ENCODE data around the gene KRT27.
A peak's percentile ranks its signal among the peaks of the same experiment; 100 is the strongest.

The KRT27 gene

DNA sequence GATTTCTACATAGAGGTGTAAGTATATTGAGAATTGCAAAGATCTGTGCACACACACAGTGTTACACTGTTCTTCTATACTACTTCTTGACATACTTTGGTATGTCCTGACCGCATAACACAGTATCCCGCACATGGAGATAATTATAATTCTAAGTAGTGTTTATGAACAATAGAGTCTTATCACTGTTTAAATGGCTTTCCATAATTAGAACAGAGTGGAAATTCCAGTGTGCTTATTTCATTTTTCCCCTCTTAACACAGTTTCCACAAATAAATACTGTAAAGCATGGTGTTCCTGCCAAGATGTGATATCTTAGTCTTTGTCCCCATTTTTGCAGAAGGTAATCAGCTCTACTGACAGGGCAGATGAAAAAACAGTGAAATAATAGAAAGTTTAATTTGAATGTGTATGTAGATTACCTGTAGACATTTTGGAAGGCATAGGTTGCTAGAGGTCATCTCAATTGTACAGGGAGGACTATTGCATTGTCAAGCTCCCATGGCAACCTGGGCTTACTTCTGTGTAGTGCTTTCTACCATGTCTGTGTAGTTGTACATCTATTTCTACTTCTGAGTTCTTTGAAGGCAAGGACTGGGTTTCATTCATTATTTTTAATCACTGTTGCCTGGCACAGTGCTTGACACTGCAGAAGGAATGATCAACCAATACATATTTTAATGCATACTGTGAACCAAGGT, 27.5 kb upstream of the KRT27 start:
- no peak for DNase-seq (ENCODE audit: low read depth)

DNA sequence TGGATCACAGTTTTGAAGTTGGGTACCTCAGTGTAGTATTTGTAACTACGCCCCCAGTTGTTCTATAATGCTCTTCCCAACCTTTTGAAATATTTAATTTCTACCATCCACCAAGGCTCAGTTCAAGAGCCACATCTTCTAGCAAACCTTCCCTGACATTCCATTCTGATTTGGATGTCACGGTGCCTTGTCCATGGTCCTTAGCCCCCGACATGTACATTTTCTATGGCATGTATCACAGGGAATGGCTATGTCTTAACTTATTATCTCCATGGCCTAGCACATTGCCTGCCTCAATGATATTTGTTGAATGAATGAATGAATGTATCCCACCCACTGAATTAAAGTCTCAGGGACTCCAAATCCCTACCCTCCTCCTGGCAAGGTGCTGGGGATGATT, 23.8 kb upstream of the KRT27 start:
- no peak for DNase-seq (ENCODE audit: low read depth)

DNA sequence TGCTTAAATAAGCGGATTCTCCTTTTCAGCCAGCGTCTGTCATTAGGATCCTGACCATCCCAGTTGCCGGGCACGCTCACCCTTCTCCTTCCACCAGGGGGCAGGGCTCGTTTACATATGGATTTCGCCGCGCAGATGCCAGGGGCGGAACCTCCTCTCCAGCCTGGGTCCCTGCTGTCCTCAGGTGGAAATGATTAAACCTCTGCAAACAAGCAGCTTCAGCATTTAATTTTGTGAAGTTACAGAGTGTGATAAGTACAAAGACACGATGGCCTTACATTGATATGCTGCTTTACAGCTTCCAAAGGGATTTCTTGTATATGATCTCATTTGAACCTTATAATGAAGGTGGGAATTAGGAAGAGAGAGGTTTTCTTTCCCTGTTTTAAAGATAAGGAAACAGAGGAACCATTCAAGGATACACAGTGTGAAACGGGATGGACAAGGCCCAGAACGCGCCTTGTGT, 21.3 kb upstream of the KRT27 start:
- peak; percentile 70 for DNase-seq (ENCODE audit: low read depth)

DNA sequence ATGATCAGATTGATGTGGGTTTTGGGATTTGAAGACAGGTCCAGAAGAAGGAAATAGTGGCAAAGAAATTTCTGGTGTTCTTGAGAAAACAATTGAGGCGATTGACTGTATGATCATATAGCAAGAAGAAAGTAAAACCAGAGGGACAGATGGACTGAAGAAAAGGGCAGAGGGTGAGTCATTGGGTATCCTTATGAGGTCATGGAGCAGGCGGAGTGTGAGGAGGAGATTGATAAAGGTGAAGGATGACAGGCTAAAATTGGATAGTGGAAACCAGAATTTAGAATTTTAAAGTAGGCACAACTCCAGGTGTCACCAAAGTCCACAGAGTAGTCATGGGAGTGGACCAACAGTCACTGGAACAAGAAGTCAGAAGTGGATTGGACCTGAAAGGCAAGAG, 18.8 kb upstream of the KRT27 start:
- no peak for DNase-seq (ENCODE audit: low read depth)

DNA sequence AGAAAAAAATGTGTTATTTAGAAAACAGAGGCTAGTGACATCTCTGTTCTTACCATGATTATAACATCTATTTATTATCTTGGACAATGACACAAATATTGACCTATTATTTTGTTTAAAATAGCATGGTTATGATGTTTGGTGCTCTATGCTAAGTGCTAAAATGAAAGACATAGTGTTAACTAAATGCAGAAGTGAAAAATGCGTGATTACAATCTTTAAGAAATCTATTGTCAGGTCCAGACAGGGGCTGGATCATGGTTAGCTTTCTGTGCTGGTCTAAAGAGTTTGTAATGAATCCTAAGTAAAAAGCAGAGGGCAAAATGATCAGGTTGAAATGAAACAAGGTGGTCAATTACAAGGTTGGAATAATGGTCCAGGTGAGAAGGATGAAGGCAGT, 18.0 kb upstream of the KRT27 start:
- DNase-seq (ENCODE audit: low read depth): no peak

DNA sequence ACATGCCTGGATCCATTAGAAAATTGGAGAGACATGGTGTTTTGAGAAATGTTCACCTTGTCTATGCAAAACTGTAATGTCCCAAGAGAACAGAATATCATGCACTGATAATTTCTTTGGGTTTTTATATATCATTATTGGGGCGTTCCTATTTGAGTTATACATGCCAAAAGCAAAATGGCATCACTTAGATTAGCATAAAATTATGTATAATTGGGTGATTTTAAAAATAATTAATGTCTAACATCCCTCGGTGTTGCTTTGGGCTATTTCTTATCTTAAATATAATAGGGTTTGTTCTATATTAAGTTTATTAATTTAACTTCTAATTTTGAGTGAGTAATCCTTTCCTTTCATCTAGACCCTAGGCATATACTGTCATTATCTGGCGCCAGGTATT, 17.5 kb upstream of the KRT27 start, which contains the start of gene KRT28:
KRT28 (minus strand) TSS at position 101 of the 400 bp plus-strand sequence; CDS start at position 35, 66 bp downstream.
- no peak for DNase-seq (ENCODE audit: low read depth)

DNA sequence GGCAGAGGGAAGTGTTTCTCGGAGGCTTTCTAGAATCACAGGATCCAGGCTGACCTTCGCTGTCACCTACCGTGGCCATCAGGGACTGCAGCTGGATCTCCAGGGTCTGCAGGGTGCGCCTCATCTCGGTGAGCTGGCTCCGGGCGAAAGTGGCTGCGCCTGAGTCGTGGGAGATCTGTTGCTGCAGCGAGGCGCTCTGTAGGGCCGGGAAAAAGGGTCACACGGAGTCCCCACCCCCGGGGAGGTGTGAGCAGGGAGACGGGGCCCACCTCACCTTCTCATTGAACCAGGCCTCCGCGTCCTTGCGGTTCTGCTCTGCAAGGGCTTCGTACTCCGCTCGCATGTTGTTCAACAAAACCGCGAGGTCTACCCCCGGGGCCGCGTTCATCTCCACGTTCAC, 14.5 kb upstream of the KRT27 start:
- no peak for DNase-seq (ENCODE audit: low read depth)

DNA sequence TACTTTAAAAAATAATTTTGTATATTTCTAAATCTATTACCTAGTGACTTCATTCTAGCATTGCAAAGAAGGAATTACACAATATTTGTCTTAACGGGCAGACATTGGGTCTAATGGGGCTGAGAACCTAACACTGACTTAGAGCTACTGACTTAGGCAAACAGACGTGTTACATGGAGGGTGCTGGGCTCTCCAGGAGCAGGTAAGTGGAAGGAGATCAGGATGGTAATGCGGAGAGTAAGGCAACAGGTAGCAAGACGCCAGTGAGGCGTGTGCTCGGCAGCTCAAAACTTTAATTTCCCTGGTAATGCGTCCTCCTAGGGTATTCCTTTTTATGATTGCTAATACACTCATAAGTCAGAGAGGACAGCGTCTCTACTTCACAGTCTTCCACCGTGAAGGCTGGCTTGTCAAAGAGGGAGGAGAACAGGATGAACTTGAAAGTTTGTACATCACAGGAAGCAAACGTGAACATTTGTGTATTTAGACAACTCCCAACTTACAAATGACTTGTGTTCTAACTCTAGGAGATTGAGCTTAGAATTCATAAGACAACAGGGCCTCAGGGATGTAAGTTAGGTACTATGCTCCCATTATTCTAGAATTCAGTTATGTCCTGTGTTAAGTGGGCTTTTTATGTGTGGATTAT, 12.8 kb upstream of the KRT27 start:
- DNase-seq (ENCODE audit: low read depth): no peak

DNA sequence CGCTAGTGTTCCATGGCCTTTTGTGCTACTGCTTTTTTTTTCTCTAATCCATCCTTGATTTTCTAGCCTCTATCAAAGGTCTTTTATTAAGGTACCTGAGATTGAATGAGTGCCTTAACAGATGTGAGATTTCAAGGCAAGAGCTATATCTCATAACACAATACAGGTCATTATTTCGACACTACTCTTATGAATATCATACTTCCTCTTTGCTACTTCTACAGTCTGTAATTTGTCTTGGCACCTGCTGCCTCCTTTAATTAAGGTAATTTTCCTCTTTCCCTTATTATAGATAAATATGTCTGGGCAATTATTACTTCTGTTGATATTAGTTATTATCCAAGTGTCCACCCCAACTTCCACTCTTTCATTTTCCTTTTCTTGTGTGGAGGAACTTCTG, 12.1 kb upstream of the KRT27 start:
- DNase-seq (ENCODE audit: low read depth): no peak

DNA sequence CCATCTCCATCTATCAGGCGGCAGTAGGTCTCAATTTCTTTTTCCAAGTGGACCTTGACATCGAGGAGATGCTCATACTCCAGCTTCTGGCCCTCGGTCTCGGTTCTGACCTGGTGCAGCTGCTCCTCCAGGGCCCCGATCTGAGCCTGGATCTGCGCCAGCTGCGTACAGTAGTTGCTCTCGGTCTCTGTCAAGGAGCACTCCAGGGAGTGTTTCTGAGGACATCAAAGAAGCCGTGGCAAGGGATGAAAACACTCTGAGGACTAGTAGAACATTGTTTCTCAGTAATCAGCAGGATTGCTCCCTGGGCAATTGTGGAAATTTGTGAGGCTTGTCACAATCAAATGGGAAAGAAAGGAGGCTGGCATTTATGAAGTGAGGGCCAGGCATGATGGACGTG, 11.5 kb upstream of the KRT27 start:
- no peak for DNase-seq (ENCODE audit: low read depth)

DNA sequence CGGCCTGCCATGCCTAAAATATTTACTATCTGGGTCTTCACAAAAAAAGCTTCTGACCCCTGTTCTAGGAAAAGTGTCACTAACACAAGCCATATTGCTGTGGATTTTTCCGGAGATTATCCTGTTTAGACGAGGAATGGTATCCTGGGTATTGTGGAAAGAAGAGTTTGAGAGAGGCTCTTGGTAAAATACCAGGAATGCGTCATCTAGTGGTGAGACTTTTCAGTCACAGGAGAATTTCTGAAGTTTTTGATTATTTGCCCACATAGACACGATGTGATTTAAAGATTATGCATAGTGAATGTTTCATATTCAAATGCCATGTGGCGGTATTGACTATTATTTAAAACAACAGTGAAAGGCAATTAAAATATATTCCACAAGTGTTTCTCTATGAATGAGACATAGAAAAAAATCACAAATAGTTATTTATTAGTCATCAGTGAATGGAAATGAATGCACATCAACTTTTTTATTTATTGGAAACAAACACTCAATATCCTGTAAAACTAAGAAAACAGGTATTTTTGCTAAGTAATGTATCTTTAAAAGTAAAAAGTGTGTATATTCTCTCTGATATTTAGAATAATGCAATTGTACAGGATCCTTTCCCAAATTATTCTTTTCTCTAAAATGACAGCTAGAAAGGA, 9.6 kb upstream of the KRT27 start:
- no peak for DNase-seq (ENCODE audit: low read depth)

DNA sequence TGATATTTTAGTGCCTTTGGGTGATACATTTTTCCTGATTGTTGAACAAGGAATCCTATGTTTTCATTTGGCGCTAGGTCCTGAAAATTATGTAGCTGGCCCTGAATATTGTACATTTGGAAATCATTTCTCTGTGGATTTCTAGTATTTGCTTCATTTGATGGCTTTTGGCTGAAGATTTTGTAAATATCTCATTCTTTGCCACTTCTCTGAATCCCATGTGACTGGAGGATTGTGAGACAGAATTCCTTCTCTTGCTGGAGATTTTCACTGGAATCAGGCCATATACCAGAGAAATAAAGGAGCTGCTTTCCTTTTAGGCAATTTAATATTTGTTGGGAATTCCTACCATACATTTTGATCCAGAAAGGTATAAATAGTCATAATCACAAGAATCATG, 8.8 kb upstream of the KRT27 start:
- no peak for DNase-seq (ENCODE audit: low read depth)

DNA sequence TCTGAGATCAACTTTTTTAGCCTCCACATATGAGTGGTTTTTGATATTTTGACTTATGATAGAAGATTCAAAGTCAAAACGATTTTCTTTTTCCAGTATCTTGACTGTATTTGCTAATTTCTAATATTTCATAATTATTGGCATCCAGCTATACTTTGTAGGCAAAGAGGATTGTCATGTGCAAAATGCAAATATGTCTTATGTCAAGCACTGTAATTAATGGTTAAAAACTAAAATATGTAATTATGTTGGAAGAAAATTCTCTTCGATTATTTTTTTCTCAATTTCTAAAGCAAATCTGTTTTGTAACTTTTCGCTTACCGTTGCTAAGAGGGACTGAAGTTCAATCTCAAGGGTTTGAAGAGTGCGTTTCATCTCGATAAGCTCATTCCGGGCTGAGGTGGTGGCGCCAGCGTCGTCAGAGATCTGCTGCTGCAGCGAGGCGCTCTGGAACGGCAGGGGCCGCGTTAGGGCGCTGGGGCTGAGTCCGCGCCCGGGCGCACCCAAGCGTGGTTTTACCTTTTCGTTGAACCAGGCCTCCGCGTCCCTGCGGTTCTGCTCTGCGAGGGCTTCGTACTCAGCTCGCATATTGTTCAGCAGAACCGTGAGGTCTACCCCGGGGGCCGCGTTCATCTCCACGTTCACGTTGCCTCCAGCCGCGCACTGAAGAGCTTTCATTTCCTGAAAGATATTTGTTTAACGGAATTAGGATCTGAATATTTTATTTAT, 3.0 kb downstream of the KRT27 start:
- no peak for DNase-seq (ENCODE audit: low read depth)

DNA sequence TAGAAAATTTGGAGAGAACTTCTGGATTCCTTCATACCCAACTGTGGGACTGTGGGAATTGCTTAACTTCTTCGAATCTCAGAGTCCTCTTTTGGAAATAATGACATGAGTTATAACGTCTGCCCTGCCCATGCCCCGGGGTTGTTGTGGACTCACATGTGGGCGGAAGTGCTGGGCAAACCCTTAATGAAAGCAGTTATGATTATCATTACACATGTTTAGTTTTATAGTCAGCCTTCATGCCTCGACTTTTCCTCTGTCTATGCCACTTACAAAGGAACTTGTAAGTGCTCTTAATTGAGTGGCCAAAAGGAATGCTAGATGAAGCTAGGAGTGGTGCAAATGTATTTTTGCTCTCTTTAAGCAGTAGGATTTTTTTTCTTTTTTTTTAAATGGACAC, 3.9 kb downstream of the KRT27 start:
- no peak for DNase-seq (ENCODE audit: low read depth)

DNA sequence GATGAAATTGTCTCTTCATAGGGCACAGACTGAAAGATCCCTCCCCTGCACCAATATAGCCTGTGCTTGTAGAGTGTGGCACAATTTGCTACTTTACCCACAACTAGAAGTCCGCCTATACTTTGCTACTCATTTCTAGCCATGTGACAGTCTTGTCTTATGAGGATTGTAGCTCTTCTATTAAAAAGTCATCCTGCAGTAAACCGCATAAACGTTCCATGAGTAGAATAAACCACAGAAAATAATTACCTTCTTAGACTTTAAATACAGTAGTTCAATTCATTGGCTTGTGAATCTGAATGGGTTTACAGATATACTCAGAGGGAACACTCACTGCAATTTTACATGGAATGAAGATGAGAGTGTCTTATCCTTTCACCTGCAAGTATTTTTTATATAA, 4.4 kb downstream of the KRT27 start:
- no peak for DNase-seq (ENCODE audit: low read depth)

DNA sequence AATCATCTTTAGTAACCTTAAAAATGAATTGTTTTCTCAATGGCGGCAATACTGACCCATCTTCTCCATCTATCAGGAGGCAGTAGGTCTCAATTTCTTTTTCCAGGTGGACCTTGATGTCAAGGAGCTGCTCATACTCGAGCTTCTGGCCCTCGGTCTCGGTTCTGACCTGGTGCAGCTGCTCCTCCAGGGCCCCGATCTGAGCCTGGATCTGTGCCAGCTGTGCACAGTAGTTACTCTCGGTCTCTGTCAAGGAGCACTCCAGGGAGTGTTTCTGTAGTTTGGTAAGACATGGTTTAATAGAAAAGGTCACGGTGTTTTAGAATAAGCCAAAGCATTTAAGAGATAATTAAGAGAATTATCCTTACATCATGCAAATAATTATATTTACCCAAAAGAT, 4.9 kb downstream of the KRT27 start:
- no peak for DNase-seq (ENCODE audit: low read depth)

DNA sequence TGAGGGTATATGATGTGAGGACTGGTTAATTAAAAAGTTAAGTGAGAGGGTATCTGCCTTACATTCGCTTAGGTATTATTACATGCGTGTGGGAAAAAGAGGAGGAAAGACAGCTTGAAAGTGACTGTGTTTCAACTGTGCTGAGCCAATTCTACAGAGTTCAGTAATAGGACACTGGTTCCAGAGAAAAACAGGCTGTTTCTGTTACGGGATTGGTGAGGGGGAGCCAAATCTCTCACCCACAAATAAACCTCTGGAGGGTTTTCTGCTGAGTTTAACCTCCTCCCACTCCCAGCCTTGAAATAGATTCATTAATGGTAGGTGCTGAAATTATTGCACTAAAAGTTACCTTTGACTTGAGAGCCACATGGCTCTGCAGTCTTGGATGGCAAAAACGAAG, 6.4 kb downstream of the KRT27 start:
- DNase-seq (ENCODE audit: low read depth): no peak

DNA sequence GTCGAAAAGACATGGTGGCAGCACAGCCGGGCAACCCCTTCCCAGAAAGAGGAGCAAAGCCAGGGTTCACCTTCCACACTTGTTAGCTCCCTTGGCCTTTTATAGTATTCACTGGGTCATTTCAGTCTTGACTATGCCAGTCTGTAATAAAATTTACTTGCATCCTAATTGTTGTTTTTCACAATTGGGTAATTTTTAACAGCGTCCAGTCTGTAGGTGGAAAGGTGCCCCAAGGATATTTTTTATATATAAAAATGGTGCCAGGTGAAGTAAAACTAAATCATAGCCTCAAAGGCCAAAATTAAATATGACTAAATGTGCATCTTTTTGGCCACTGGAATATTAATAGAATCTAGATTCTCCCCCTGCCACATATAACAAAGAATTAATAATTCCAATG, 10.2 kb downstream of the KRT27 start, which contains the start of gene KRT26:
KRT26 (minus strand) TSS at position 101 of the 400 bp plus-strand sequence; CDS start at position 13, 88 bp downstream.
- no peak for DNase-seq (ENCODE audit: low read depth)

DNA sequence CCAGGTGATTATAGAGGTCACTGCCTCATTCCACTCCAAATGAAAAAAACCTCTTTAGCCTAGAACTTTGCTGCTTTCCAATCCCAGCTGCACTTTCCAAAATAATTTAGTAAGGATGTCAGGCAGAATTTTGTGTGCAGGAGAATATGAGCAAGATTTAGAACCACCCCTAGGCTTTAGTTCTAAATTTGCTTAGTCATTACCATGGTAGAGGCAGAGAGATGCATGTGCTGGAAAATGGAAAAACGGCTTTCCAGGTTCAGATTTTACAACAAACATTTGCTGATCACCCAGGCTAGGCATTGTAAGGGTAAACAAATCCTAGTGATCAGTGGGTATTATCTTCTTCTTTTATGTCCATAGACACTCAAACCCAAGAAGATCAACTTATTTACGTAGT, 16.7 kb downstream of the KRT27 start:
- no peak for DNase-seq (ENCODE audit: low read depth)

DNA sequence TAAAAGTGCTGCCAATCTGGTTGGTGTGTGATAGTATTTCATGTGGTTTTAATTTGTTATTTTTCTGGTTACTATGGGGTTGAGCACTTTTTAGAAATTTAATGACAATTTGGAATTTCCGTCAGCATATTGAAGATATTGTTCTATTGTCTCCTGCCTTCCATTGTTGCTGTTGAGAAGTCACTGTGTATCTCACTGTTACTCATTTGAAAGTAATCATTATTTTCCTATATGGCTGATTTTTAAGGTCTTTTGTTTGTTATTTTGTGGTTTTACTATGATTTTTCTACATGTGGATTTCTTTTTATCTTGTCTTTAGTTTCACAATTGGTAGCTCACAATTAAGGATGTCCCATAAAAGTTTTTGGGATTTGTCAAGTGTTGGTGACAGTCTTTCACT, 18.6 kb downstream of the KRT27 start:
- no peak for DNase-seq (ENCODE audit: low read depth)

DNA sequence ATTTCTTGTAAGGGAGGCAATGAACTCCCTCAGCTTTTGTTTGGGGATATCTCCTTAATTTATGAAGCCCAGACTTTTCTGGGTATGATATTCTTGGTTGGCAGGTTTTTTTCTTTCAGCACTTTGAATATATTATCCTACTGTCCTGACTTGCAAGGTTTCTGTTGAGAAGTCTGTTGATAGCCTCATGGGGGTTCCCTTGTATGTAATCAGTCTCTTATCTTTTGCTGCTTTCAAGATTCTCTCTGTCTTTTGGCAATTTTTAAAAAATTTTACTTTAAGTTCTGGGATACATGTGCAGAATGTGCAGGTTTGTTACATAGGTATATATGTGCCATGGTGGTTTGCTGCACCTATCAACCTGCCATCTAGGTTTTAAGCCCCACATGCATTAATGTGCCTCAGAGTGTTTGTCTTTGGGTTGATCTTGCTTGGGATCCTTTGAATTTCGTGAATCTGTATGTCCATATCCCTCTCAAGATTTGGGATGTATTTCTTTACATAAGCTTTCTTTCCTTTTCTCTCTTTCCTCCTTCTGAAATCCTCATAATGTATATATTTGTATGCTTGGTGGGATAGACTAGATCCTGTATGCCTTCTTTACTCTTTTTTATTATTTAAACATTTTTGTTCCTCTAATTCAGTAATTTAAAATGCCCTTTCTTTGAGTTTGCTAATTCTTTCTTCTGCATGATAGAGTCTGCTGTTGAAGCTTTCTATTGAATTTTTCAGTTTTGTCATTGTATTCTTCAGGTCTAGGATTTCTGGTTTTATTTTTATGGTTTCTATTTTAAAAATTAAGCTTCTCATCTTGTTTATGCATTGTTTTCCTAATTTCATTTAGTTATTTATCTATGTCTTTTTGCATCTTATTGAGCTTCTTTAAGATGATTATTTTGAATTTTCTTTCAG, 22.0 kb downstream of the KRT27 start:
- DNase-seq (ENCODE audit: low read depth): no peak

DNA sequence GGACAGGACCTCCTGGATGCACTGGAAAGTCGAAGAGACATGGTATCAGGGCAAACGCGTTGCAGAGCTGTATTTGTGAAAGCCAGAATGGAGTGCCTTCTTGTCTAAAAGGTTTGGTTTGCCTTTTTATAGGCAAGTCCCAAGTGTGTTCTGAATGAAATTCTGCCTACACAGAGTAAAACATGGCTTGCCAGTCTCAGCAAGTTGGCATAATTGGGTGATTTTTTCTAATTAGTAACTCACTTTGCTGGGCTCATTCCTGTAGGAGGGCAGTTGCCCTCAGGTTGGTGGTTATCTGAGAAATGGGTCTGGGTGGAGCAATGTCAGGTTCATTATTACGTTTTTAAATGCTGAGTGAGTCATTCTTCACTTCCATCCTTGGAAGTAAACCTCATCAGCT, 27.1 kb downstream of the KRT27 start, which contains the start of gene KRT25:
KRT25 (minus strand) TSS at position 101 of the 400 bp plus-strand sequence; CDS start at position 41, 60 bp downstream.
- no peak for DNase-seq (ENCODE audit: low read depth)
